ENCODE measurements around the gene ADGRD1. TPM values are rescaled to one million over a fixed set of nuclear protein-coding genes. Genes with fewer than 3 reads are reported as not detected.

Gene ADGRD1
- total RNA-seq, 2 experiments from 2014 or later, result 0.27 to 0.65 TPM

GRCh38 chr12:131038961-131039950 is 85.5 kb downstream of the ADGRD1 start:
- ATAC-seq (no peak), DNase-seq (no peak)
- Mint-ChIP-seq H3K27ac (no peak overlapping the region), H3K36me3 (ENCODE audit: low read depth) (no peaks in the 10 kb centered on the region), H3K9me3 (no peaks in the 10 kb centered on the region), H3K4me3 (no peak overlapping the region), H3K4me1 (ENCODE audit: low read depth) (peaks cover 6% of the 10 kb centered on the region), H3K27me3 (no peaks in the 10 kb centered on the region)
- CTCF ChIA-PET, result no interaction called here
- intact Hi-C loops (cut with micrococcal nuclease), result no loop called here
- POLR2A ChIA-PET, result no interaction called here
- TF ChIP-seq CTCF (IDR thresholded peaks at IDR 0.05), result no peak

GRCh38 chr12:131040491-131040890 is 86.8 kb downstream of the ADGRD1 start:
- TF ChIP-seq CTCF (IDR thresholded peaks at IDR 0.05), result no peak
- Mint-ChIP-seq H3K27me3 (no peaks in the 10 kb centered on the region), H3K27ac (no peak overlapping the region), H3K4me1 (ENCODE audit: low read depth) (peaks cover 1% of the 10 kb centered on the region), H3K36me3 (ENCODE audit: low read depth) (no peaks in the 10 kb centered on the region), H3K9me3 (no peaks in the 10 kb centered on the region), H3K4me3 (no peak overlapping the region)
- ATAC-seq (no peak), DNase-seq (no peak)
- ChIA-PET CTCF (no interaction called here), POLR2A (no interaction called here)
- intact Hi-C loops (cut with micrococcal nuclease), result no loop called here

- POLR2A ChIA-PET, result no interaction called here
- CTCF ChIA-PET, result interaction anchor here (1.4 kb wide), 1 partner anchor 91 kb away, joined by 3 read pairs; no protein-coding TSS in a partner anchor
- no peaks in the 10 kb centered on the region for H3K27me3 Mint-ChIP-seq
- H3K4me3 Mint-ChIP-seq, result no peak overlapping the region
- no peak overlapping the region for H3K27ac Mint-ChIP-seq
- H3K36me3 Mint-ChIP-seq (ENCODE audit: low read depth), result no peaks in the 10 kb centered on the region
- H3K4me1 Mint-ChIP-seq (ENCODE audit: low read depth), result no peaks in the 10 kb centered on the region
- intact Hi-C loops (cut with micrococcal nuclease), result no loop called here
- no peak for TF ChIP-seq CTCF (IDR thresholded peaks at IDR 0.05)
- H3K9me3 Mint-ChIP-seq, result no peaks in the 10 kb centered on the region
- no peak for DNase-seq
- no peak for ATAC-seq
Observed at GRCh38 chr12:131041216-131041967, 87.7 kb downstream of the ADGRD1 start.

GRCh38 chr12:131041968-131042833 is 88.5 kb downstream of the ADGRD1 start:
- Mint-ChIP-seq H3K4me1 (ENCODE audit: low read depth) (peaks cover under 1% of the 10 kb centered on the region), H3K27ac (no peak overlapping the region), H3K9me3 (no peaks in the 10 kb centered on the region), H3K27me3 (no peaks in the 10 kb centered on the region), H3K4me3 (no peak overlapping the region), H3K36me3 (ENCODE audit: low read depth) (no peaks in the 10 kb centered on the region)
- no peak for DNase-seq
- CTCF ChIA-PET, result interaction anchor here (1.4 kb wide), 1 partner anchor 90 kb away, joined by 3 read pairs; no protein-coding TSS in a partner anchor
- POLR2A ChIA-PET, result no interaction called here
- intact Hi-C loops (cut with micrococcal nuclease), result no loop called here
- ATAC-seq, result no peak
- TF ChIP-seq CTCF (IDR thresholded peaks at IDR 0.05), result no peak
